ENCODE data around the gene ARHGDIB. TPM values are rescaled to one million over a fixed set of nuclear protein-coding genes. Genes with fewer than 3 reads are reported as not detected.

Gene ARHGDIB
- total and polyA plus RNA-seq, 2 experiments from 2014 or later: 3.8 to 6.7 TPM

GRCh38 chr12:14959463-14959862, 1.9 kb downstream of the ARHGDIB start:
- no peak overlapping the region for H3K4me3 ChIP-seq
- H3K9me3 ChIP-seq (ENCODE audit: low read depth): no peaks in the 10 kb centered on the region
- H3K27ac ChIP-seq: no peak overlapping the region
- no peaks in the 10 kb centered on the region for H3K4me1 ChIP-seq (ENCODE audit: low read depth)
- no peak for DNase-seq (ENCODE audit: low read depth in 1 of 2, low spot score in 1 of 2)
- TF ChIP-seq CTCF (IDR thresholded peaks at IDR 0.05; ENCODE audit: low read depth, low read length): no peak
- no peaks in the 10 kb centered on the region for H3K36me3 ChIP-seq
- H3K27me3 ChIP-seq: no peaks in the 10 kb centered on the region

GRCh38 chr12:14959126-14959440, 2.3 kb downstream of the ARHGDIB start:
- DNase-seq (ENCODE audit: low read depth in 1 of 2, low spot score in 1 of 2): no peak
- no peaks in the 10 kb centered on the region for H3K4me1 ChIP-seq (ENCODE audit: low read depth)
- no peak overlapping the region for H3K4me3 ChIP-seq
- TF ChIP-seq CTCF (IDR thresholded peaks at IDR 0.05; ENCODE audit: low read depth, low read length): no peak
- no peak overlapping the region for H3K27ac ChIP-seq
- H3K36me3 ChIP-seq: no peaks in the 10 kb centered on the region
- H3K27me3 ChIP-seq: no peaks in the 10 kb centered on the region
- H3K9me3 ChIP-seq (ENCODE audit: low read depth): no peaks in the 10 kb centered on the region

- no peak for DNase-seq (ENCODE audit: low read depth in 1 of 2, low spot score in 1 of 2)
- no peaks in the 10 kb centered on the region for H3K4me1 ChIP-seq (ENCODE audit: low read depth)
- no peak overlapping the region for H3K27ac ChIP-seq
- no peaks in the 10 kb centered on the region for H3K36me3 ChIP-seq
- TF ChIP-seq CTCF (IDR thresholded peaks at IDR 0.05; ENCODE audit: low read depth, low read length): no peak
- H3K4me3 ChIP-seq: no peak overlapping the region
- no peaks in the 10 kb centered on the region for H3K27me3 ChIP-seq
- H3K9me3 ChIP-seq (ENCODE audit: low read depth): no peaks in the 10 kb centered on the region
Measured at GRCh38 chr12:14958361-14959125, 2.9 kb downstream of the ARHGDIB start.

- no peak for TF ChIP-seq CTCF (IDR thresholded peaks at IDR 0.05; ENCODE audit: low read depth, low read length)
- no peaks in the 10 kb centered on the region for H3K27me3 ChIP-seq
- H3K27ac ChIP-seq: no peak overlapping the region
- H3K9me3 ChIP-seq (ENCODE audit: low read depth): no peaks in the 10 kb centered on the region
- H3K4me1 ChIP-seq (ENCODE audit: low read depth): no peaks in the 10 kb centered on the region
- no peak overlapping the region for H3K4me3 ChIP-seq
- DNase-seq (ENCODE audit: low read depth in 1 of 2, low spot score in 1 of 2): no peak
- H3K36me3 ChIP-seq: no peaks in the 10 kb centered on the region
Measured at GRCh38 chr12:14957551-14958168, 3.7 kb downstream of the ARHGDIB start.

GRCh38 chr12:14956905-14957304, 4.5 kb downstream of the ARHGDIB start:
- TF ChIP-seq CTCF (IDR thresholded peaks at IDR 0.05; ENCODE audit: low read depth, low read length): no peak
- Histone ChIP-seq H3K4me1 (ENCODE audit: low read depth) (no peaks in the 10 kb centered on the region), H3K27me3 (no peaks in the 10 kb centered on the region), H3K36me3 (no peaks in the 10 kb centered on the region), H3K9me3 (ENCODE audit: low read depth) (no peaks in the 10 kb centered on the region), H3K27ac (no peak overlapping the region), H3K4me3 (no peak overlapping the region)
- DNase-seq (ENCODE audit: low read depth in 1 of 2, low spot score in 1 of 2): no peak
